HL-60/S4 (cell line): Measurements from ENCODE around the gene SPIN1.
"Not testable (repeated sequence)": the region's sequence is repeated elsewhere in the genome, so short reads cannot be mapped to it uniquely, and the experiment has no call there.

Experiments
- in situ Hi-C: fragments of 300-500 bp; cut with MboI; formaldehyde crosslinking; loops from 2 replicates; pipeline ENCODE4 v1.14.3; 2022; ENCODE audit warnings: low sequenced_read_pairs

SPIN1 gene

GRCh38 chr9:88388203-88388885 lies at the start of gene SPIN1:
Gene SPIN1 (plus strand): TSS chr9:88388444. CDS start chr9:88426540, 38,096 bp downstream.
- in situ Hi-C loops: no loop called here

- in situ Hi-C loops: no loop called here
Measured at GRCh38 chr9:88339317-88339716, 48.9 kb upstream of the SPIN1 start.

- in situ Hi-C loops: no loop called here
Measured at GRCh38 chr9:88342246-88342645, 46.0 kb upstream of the SPIN1 start.

- in situ Hi-C loops: no loop called here
Measured at GRCh38 chr9:88344013-88344412, 44.2 kb upstream of the SPIN1 start.

DNA sequence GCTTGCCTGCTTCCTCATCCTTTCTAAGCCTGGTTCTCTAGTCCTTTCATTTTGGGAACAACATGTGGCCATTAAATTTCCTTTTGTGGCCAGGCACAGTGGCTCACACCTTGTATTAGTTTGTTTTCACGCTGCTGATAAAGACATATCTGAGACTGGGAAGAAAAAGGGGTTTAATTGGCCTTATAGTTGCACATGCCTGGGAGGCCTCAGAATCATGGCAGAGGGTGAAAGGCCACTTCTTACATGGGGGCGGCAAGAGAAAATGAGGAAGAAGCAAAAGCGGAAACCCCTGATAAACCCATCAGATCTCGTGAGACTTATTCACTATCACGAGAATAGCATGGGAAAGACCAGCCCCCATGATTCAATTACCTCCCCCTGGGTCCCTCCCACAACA lies 37.9 kb upstream of the SPIN1 start:
- in situ Hi-C loops: not testable (repeated sequence)

GRCh38 chr9:88355166-88355565 lies 33.1 kb upstream of the SPIN1 start:
- in situ Hi-C loops: no loop called here

DNA sequence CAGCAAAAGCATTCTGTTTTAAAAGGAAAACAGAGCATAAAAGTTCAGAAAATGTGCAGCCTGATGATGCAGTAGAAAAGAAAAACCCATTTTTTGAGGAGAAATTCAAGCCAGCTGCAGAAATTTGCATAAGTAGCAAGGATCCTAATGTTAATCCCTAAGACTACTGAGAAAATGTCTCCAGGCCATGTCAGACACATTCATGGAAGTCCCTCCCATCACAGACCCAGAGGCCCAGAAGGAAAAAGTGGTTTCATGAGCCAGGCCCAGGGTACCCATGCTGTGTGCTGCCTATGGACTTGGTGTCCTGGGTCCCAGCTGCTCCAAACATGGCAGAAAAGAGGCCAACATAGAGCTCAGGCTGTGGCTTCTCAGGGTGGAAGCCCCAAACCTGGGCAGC lies 31.0 kb upstream of the SPIN1 start:
- in situ Hi-C loops: not testable (repeated sequence)

DNA sequence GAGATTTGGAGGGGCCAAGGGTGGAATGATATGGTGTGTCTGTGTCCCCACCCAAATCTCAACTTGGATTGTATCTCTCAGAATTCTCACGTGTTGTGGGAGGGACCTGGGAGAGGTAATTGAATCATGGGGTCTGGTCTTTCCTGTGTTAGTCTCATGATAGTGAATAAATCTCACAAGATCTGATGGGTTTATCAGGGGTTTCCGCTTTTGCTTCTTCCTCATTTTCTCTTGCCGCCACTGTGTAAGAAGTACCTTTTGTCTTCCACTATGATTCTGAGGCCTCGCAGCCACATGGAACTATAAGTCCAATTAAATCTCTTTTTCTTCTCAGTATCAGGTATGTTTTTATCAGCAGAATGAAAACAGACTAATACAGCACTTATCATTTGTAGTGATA lies 29.5 kb upstream of the SPIN1 start:
- in situ Hi-C loops: no loop called here

GRCh38 chr9:88359974-88360373 lies 28.3 kb upstream of the SPIN1 start:
- in situ Hi-C loops: no loop called here

- in situ Hi-C loops: no loop called here
Measured at GRCh38 chr9:88362681-88363080, 25.6 kb upstream of the SPIN1 start.

GRCh38 chr9:88363661-88364060 lies 24.6 kb upstream of the SPIN1 start:
- in situ Hi-C loops: no loop called here

GRCh38 chr9:88364706-88365105 lies 23.5 kb upstream of the SPIN1 start:
- in situ Hi-C loops: no loop called here

DNA sequence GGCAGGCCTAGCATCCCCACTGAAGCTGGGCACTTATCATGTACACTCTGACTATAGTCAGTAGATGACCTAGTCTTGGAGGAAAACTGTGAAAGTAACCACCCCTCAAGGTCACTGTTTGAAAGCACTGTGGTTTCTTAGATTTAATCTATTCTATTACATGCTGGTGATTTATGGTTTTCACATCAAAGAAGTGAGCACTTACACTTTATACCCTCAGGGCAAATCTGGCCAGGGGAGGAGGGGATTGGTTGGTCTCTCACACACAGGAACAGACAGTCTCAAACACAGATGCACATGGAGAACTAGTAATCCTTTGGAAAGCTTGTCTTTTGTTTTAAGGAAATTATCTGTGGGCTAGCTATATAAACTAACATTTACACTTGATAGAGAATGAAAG lies 17.9 kb upstream of the SPIN1 start:
- in situ Hi-C loops: no loop called here

- in situ Hi-C loops: no loop called here
Measured at GRCh38 chr9:88372103-88372654, 16.1 kb upstream of the SPIN1 start.

DNA sequence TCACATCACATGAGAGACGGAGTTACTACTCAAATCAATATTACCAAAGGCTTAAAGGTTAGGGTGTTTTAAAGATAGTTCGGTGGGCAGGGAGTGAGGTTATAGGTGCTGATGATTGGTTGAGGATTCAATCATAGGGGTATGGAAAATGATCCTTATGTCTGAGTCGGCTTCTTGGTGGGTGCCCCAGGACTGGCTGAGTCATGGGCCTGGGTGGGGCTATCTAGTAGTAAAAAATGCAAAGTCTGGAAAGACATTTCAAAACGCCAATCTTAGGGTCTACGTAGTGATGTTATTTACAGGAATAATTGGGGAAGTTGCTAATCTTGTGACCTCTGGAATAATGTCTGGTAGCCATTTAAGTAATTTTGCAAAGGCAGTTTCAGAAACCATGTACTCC lies 15.2 kb upstream of the SPIN1 start:
- in situ Hi-C loops: no loop called here

DNA sequence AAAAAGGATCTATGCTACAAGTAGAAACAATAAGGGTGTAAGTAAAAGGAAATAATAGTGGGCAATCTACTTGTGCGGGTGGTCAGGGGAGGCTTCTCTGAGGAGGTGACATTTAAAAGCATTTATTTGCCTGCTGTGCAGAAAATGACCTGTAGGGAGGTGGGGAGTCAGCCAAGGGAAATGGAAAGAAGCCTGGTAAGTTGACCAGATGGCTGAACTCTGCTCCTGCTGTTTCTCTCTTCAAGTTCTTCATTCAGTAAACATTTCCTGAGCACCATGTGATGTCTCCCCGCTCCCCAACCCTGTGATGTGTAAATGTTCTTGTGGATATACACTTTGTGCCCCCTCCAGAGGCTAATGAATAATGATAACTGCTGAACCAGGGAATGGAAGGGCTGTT lies 9.9 kb upstream of the SPIN1 start:
- in situ Hi-C loops: no loop called here

GRCh38 chr9:88379352-88379751 lies 8.9 kb upstream of the SPIN1 start:
- in situ Hi-C loops: no loop called here

- in situ Hi-C loops: no loop called here
Measured at GRCh38 chr9:88380118-88380517, 8.1 kb upstream of the SPIN1 start.

DNA sequence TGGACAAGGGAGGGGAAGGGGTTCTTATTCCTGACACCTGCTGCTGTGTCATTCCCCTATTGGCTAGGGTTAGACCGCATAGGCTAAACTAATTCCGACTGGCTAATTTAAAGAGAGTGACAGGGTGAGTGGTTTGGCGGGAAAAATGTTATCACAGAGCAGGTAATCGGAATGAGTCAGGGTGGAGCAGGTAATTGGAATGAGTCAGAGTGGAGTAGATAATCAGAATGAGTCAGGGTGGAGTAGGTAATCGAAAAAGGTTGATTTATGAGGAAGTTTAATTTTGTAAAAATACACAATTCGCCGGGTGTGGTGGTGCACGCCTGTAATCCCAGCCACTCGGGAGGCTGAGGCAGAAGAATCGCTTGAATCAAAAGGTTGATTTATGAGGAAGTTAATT lies 6.9 kb upstream of the SPIN1 start:
- in situ Hi-C loops: not testable (repeated sequence)

DNA sequence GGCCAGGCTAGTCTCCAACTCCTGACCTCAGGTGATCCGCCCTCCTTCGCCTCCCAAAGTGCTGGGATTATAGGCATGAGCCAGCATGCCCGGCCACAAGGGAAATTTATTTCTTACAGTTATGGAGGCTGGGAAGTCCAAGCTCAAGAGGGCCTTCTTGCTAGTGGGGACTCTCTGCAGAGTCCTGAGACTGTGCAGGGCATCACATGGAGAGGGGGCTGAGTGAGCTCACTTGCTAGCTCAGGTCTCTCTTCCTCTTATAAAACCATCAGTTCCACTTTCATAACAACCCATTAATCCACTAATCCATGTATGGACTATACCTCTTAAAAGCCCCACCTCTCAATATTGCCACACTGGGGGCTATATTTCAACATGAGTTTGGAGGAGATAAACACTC lies 5.1 kb upstream of the SPIN1 start:
- in situ Hi-C loops: no loop called here

GRCh38 chr9:88386137-88386536 lies 2.1 kb upstream of the SPIN1 start:
- in situ Hi-C loops: not testable (repeated sequence)

DNA sequence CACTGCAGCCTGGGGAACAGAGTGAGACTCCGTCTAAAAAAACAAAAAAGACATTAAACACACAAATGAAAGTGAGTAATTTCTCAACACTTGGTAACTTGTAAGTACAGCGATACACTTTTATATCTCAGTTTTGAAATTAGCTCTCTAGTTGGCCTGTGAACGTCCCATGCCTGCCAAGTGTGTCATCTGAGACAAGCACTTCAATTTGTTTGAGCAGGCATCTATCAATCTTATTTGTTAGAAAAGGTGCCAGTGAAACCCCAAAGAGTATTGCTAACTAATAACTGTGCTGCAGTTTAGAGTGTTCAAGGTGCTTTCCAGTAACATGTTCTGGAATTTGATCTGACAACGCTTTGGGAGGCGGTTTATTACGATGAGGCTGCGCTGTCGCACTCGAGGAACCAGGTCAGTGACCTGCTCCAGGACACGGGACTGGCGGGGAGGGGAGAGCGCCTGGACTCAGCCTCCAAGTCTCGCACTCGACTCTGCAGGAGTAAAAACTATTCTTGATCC lies 1.1 kb upstream of the SPIN1 start:
- in situ Hi-C loops: no loop called here
